DMS 273 (cell line): ENCODE data around the gene SBF2.
"Not testable (repeated sequence)": the region's sequence is repeated elsewhere in the genome, so short reads cannot be mapped to it uniquely, and the experiment has no call there.

Source experiments
- DNase-seq: peaks from one replicate; lab custom pipeline; 2025; ENCODE audit not compliant: unreplicated experiment; lab: John Stamatoyannopoulos, UW

SBF2 gene

DNA sequence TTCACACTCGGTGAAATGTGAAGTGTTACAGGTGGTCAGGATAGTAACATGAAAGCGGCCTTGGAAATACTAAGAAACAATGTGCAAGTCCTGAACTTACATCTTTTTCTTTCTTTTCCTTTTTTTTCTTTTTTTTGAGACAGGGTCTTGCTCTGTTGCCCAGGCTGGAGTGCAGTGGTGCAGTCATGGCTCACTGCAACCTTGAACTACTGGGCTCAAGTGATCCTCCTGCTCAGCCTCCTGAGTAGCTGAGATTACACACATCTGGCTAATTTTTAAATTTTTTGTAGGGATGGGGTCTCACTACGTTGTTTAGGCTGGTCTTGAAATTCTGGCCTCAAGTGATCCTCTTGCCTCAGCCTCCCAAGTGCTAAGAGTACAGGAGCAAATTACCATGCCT is 377.5 kb downstream of the SBF2 start:
- DNase-seq, result no peak

DNA sequence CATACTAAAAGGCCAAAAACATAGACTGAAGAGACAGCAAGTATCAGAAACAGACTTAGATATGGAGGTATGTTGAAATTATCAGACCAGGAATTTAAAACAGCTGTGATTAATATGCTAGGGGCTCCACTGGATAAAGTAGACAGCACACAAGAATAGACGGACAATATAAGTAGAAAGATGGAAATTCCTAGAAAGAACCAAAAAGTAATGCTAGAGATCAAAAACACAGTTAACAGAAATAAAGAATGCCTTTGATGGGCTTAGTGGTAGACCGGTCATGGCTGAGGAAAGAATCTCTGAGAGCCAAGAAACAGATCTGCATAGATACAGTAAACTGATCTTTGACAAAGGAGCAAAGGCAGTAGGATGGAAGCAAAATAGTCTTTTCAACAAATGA is 380.0 kb downstream of the SBF2 start:
- DNase-seq, result no peak

DNA sequence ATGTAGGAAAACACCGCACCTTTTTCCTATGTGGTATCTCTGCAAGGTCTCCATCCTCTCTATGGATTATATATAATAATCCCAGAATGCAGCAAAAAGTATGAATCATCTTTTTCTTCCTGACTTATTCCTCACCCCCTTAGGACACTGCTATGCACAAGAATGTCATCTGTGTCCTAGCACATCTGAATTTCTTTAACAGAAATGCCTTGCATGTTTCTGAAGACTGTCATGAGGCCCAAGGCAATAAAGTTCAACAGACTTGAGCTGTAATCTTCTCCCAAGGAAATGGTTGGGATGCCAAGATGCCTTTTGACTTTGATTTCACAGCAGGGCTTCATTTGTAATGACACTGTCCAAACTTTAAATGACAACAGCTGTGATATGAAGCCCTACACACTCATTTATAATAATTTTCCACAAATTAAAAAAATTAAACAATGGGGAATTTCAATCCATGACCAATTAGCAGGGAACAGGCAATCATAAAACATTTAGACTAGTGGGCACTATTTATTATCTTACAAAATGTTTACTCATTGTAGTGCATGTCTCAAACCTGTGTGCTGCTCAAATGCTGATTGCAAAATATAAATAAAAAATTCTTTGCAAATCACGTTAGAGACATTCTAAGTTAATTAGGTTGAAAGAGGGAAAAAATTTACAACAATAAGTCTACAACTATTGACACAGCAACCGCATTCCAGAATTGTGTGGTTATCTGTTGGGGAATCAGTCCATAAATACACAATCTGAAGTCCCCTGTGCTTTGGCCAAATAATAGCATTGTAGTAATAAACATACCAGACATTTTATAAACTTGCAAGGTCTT is 387.8 kb downstream of the SBF2 start:
- DNase-seq, result no peak

DNA sequence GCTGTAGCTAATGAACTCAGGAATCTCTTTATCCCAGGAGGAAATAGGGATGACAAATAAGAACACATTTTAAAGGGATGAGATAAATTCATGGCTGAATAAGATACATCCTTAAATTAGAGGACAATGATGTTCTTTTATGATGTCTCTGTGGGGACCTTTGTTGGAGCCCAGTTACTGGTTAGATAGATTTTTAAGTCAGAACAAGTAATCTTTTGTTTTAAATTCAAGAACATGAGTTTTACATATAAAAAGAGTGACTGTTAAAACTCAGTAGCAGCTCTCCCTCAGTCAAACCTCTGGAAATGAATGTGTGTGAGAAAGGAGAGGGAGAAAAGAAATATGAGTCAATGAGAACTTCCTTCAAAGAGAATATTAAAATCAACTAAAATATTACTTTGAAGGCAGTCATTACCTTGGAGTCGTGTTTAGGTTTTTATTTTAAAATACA is 388.5 kb downstream of the SBF2 start:
- no peak for DNase-seq

DNA sequence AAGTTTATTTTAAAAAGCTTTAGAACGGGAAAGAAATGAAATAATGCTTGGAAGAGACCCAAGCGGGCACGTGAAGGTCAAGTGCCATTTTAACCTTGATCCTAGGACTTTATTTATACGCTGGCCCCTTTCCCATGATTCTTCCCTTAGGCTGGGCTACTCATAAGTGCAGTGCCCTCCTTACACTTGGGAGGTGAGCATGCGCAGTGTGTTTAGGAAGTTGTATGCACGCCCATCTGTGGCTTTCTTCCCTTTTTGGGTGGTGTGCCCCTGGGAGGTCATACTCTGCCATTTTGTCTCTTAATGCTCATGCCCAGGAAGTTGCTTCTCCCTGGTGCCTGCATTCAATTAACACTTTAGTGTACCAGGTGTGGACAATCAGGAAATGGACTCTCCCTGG is 390.4 kb downstream of the SBF2 start:
- no peak for DNase-seq

DNA sequence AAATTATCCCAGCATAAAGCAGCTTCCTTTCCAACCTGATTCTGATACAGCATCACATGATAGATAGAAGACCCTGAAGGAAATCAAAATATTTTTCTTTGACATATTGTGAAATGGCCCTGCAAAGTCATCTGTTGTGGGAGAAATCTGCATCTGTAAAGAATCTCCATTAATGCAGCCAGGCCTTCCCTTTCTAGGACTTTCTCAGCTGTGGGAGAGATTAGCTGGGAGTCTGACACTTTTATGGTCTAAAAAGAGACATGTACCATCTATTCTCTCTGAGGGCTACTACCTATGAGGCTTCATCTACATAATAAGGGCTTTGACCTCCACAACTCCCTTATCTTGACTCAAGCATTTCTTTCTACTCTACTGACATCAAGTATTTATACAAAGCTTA is 392.1 kb downstream of the SBF2 start:
- no peak for DNase-seq

DNA sequence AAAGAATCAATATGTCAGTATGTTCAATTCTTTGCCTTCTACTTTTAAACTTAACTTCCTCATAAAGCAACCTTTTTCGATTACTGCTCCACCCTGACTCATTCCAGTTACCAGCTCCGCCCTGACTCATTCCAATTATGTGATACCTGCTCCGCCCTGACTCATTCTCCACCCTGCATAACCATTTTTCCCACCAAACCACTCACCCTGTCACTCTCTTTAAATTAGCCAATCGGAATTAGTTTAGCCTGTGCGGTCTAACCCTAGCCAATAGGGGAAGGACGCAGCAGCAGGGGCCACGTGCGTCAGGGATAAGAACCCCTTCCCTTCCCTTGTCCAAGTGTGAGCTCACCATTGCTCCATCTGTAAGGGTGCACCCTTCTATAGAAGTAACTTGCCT is 393.8 kb downstream of the SBF2 start:
- DNase-seq, result not testable (repeated sequence)

- DNase-seq, result no peak
Measured at GRCh38 chr11:9899676-9900075, 394.3 kb downstream of the SBF2 start.

DNA sequence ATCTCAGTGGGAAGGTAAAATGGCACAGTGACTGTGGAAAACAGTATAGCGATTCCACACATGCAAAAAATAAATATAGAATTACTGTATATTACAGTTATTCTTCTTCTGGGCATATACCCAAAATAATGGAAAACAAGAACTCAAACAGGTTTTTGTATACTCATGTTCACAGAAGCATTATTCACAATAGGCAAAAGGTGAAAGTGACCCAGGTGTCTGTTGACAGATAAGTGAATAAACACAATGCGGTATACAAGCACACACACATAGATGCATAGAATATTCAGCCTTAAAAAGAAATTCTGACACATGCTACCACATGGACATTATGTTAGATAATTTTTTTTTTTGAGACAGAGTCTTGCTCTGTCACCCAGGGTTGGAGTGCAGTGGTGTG is 397.1 kb downstream of the SBF2 start:
- no peak for DNase-seq

DNA sequence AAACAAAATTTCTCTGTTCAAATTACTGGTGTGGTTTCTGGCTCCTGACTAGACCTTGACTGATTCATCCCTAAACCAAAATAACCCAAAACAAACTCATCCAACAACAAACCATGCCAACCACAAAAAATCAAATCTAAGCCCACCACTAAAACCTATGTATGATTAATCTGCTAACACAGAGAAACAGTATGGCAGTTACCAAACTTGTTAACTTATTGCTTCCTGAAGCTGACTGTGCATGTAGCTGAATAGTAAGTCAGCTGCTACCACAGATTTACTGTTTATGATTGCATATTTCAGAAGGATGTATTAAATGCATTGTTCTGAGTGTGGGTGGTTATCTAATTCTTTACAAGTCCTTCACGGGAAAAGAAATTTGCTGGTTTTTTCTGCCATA is 399.0 kb downstream of the SBF2 start:
- no peak for DNase-seq

- DNase-seq, result no peak
Measured at GRCh38 chr11:9893474-9893873, 400.5 kb downstream of the SBF2 start.

DNA sequence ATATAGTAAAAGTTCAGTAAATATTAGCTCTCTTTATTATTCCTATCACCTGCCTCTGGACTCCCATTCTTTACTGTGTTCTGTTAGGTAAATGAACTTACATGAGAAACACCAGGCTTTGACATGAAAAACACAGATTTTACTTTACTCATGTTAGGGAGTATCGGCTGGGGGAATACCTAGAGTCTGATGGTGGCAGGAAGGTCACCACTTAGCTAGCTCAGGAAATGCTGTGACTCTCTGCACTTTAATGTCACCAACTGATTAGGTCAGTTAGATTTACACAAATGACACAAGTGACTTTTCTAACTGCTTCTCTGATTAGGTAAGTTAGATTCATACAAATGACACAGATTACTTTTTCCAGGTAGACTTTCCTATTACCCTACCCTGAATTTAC is 405.1 kb downstream of the SBF2 start:
- DNase-seq, result no peak

GRCh38 chr11:9887472-9887871 is 406.5 kb downstream of the SBF2 start:
- no peak for DNase-seq

GRCh38 chr11:9886595-9886994 is 407.4 kb downstream of the SBF2 start:
- DNase-seq, result no peak

DNA sequence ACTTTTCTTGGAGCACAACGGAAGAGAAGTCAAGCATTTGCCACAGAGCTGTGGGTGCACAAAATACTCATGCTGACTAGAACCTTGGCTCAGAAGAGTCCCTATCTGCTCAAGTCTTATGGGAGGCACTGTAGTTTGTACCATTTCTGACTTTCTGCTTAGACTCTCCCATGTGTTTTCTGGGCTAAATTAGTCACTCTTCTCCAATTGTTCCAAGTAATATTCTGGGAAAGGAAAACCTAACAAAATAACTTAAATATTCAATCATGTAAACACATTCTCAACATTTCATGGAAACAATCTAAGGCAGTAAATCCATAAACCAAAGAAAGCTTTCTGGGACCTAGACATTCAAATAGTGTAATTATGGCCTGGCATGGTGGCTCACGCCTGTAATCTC is 409.4 kb downstream of the SBF2 start:
- DNase-seq, result no peak

DNA sequence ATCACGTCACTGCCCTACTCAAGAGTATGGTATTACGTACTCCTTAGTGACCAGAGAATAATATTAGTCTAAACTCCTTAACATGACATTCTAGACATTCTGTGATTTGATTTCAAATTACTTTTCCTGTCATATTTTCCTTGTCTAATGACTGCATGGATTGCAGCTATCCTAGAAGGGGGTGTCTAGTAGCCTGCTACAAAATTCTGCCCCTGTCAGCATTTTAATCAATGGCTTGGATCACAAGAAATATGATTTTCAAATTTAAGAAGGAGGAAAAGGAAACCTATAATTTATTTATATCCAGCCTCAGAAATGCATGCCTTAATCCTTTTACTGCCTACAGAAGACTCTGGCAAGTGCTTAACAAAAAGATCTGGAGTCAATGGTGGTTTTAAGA is 413.4 kb downstream of the SBF2 start:
- DNase-seq, result no peak

GRCh38 chr11:9878936-9879335 is 415.1 kb downstream of the SBF2 start:
- no peak for DNase-seq

DNA sequence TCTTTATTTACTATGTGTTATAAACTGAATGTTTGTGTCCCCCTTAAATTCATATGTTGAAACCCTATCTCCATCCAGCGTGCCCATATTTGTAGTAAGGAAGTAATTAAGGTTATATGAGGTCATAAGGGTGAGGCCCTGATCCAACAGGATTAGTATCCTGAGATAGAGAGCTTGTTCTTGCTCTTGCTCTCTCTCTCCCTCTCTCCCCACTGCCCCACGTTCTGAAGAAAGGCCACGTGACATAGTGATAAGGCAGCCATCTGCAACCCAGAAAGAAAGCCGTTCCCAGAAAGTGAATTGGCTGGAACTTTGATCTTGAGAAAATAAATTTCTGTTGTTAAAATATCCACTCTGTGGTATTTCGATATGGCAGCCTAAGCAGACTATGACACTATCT is 417.7 kb downstream of the SBF2 start:
- DNase-seq, result no peak

DNA sequence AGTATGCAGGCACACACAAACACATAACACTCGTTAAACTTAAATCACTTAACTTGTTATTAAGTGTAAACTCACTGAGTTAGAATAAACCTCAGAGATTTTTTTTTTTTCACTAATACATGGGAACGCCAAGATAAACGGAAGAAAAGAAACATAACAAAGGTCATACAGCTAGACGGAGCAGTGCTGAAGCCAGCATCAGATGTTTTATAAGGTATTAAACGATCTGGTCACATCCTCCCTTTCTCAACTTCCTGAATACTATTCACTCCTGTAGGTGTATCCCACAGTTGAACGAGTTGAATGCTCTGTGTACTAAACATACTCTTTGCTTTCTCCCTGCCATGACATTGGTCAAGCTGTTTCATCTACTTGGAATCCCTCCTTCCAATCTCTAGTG is 418.2 kb downstream of the SBF2 start:
- no peak for DNase-seq

GRCh38 chr11:9875399-9875798 is 418.6 kb downstream of the SBF2 start:
- no peak for DNase-seq

GRCh38 chr11:9874466-9874865 is 419.6 kb downstream of the SBF2 start:
- DNase-seq, result no peak

- no peak for DNase-seq
Measured at GRCh38 chr11:9868641-9869040, 425.4 kb downstream of the SBF2 start.

- DNase-seq, result no peak
Measured at GRCh38 chr11:9862981-9863380, 431.0 kb downstream of the SBF2 start.
